Measurements from ENCODE around the gene NAA15. TPM values are rescaled to one million over a fixed set of nuclear protein-coding genes. Genes with fewer than 3 reads are reported as not detected.
A peak's percentile ranks its signal among the peaks of the same experiment; 100 is the strongest.

NAA15 gene
- polyA plus RNA-seq, 1 of the 3 experiments (the other 2 are of a cell fraction): 7.1 TPM

DNA sequence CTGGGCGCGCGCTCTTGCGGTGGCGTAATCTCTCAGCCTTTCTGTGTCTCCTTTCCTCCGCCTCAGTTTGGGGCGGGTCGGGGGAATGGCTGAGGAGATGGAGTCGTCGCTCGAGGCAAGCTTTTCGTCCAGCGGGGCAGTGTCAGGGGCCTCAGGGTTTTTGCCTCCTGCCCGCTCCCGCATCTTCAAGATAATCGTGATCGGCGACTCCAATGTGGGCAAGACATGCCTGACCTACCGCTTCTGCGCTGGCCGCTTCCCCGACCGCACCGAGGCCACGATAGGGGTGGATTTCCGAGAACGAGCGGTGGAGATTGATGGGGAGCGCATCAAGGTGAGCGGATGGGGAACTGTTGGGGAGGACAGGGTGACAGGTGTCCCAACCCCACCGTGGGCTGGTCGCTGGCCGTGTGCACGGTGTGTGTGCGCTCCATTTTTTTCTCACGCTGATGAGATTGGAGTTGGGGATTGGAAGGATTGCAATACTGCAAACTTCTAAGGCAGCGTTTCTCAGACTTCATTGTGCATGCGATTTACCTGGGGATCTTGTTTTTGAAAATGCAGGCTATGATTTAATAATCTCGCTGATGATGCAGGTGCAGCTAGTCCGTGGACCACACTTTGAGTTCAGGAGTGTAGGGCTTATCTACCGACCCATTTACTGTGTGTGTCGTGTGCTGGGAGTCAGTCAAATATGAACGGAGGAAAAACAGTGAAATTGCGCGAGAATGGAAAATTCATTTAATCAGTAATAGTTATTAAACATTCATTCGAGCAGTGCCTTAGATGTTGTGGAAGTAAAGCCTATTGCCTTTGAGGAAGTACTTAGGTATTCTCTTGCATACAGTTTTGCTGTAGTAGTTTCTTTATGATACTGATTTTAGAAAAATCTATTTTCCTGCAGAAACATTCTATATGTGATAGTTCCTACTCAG, 153.1 kb downstream of the NAA15 start, which contains the start of gene RAB33B:
Gene RAB33B (plus strand): TSS at position 11 of the 935 bp plus-strand sequence. CDS start 75 bp downstream, at position 86.
- H3K4me3 ChIP-seq (ENCODE audit: low read depth in 2 of 2, low read length in 1 of 2): peak within 1 kb of the TSS; percentile 99 to 100
- under 1% methylated on average over 30 of the region's 46 CpGs for WGBS (ENCODE audit: low lambda C conversion rate)
- peak within 1 kb of the TSS; percentile 84 for H2AFZ ChIP-seq (ENCODE audit: low read depth)

DNA sequence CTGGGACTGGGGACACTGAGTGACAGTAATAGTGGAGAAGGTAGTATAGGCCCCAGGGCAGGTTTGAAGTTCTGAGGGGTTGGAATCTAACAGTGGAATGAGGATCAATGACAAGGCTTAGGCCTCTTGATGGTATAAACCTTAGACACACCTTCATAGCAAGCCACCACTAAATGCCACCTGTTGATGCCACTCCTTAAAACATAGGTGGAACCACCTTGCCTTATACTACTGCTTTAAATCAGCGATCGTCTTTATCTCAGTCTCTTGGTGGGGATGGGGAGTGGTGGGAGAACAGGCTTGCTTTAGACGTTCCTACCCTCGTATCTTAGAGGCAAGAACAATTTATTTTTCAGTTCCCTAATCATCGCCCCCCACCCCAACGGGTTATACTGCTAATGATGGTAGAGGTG, 153.8 kb downstream of the NAA15 start:
- Histone ChIP-seq H4K20me1 (ENCODE audit: insufficient read depth) (peaks cover 38% of the 10 kb centered on the region), H3K27me3 (ENCODE audit: insufficient read depth) (no peaks in the 10 kb centered on the region), H3K27ac (ENCODE audit: low read depth in 2 of 2, low read length in 1 of 2) (0 out of 4 replicates have a peak overlapping the region, but pooled peaks of 1 of the 2 experiments have one; percentile 88), H3K9me3 (no peaks in the 10 kb centered on the region), H3K9me2 (no peaks in the 10 kb centered on the region), H3K9ac (peak overlapping the region; percentile 75), H3K4me2 (peak overlapping the region; percentile 76), H2AFZ (ENCODE audit: low read depth) (no peak overlapping the region), H3F3A (replicated peaks; ENCODE audit: insufficient read depth) (peaks cover 24% of the 10 kb centered on the region), H3K79me2 (ENCODE audit: insufficient read depth) (peaks cover 77% of the 10 kb centered on the region), H3K36me3 (replicated peaks in 1 of 2; ENCODE audit: control insufficient read depth in 1 of 2, insufficient read depth in 2 of 2, low read length in 1 of 2) (peaks cover 0 to 3% of the 10 kb centered on the region in 2 experiments), H3K4me1 (ENCODE audit: control insufficient read depth in 1 of 2, insufficient read depth in 2 of 2, low read depth in 1 of 2, low read length in 1 of 2) (peaks cover 17 to 24% of the 10 kb centered on the region in 2 experiments; a peak in 3 of 4 replicates), H3K4me3 (ENCODE audit: low read depth in 2 of 2, low read length in 1 of 2) (peak overlapping the region; percentile 99 to 100)
- ChIA-PET POLR2A (no interaction called here), CTCF (interaction anchor here (0.8 kb wide), 1 partner anchor 43 kb away, joined by 3 read pairs; no protein-coding TSS in a partner anchor)
- no peak for DNase-seq
- WGBS (ENCODE audit: low lambda C conversion rate): 87% methylated on average over 6 of the region's 6 CpGs
- TF ChIP-seq MXI1 (IDR thresholded peaks at IDR 0.05; ENCODE audit: low read depth, low read length) (no peak), POLR2AphosphoS5 (IDR thresholded peaks at IDR 0.05; ENCODE audit: low read depth, low read length) (no peak), GABPA (IDR thresholded peaks at IDR 0.05; ENCODE audit: low read depth) (no peak), TCF12 (IDR thresholded peaks at IDR 0.05) (no peak), FOSL2 (IDR thresholded peaks at IDR 0.05; ENCODE audit: borderline replicate concordance, low read depth) (no peak), SIN3A (IDR thresholded peaks at IDR 0.05; ENCODE audit: borderline replicate concordance, low read depth, low read length) (no peak), EZH2phosphoT487 (IDR thresholded peaks at IDR 0.05; ENCODE audit: borderline replicate concordance, low read depth) (no peak), TEAD4 (IDR thresholded peaks at IDR 0.05; ENCODE audit: borderline replicate concordance, insufficient read depth) (no peak), NRF1 (IDR thresholded peaks at IDR 0.05; ENCODE audit: low read depth, low read length) (no peak), RAD21 (IDR thresholded peaks at IDR 0.05; ENCODE audit: low read length) (no peak)
- TF ChIP-seq, protein P1, sequence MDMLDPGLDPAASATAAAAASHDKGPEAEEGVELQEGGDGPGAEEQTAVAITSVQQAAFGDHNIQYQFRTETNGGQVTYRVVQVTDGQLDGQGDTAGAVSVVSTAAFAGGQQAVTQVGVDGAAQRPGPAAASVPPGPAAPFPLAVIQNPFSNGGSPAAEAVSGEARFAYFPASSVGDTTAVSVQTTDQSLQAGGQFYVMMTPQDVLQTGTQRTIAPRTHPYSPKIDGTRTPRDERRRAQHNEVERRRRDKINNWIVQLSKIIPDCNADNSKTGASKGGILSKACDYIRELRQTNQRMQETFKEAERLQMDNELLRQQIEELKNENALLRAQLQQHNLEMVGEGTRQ (IDR thresholded peaks at IDR 0.05; ENCODE audit: borderline replicate concordance, low read depth, low read length): no peak
- TF ChIP-seq, protein P2, sequence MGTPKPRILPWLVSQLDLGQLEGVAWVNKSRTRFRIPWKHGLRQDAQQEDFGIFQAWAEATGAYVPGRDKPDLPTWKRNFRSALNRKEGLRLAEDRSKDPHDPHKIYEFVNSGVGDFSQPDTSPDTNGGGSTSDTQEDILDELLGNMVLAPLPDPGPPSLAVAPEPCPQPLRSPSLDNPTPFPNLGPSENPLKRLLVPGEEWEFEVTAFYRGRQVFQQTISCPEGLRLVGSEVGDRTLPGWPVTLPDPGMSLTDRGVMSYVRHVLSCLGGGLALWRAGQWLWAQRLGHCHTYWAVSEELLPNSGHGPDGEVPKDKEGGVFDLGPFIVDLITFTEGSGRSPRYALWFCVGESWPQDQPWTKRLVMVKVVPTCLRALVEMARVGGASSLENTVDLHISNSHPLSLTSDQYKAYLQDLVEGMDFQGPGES (IDR thresholded peaks at IDR 0.05; ENCODE audit: low read depth, low read length): no peak
- TF ChIP-seq, protein P3, sequence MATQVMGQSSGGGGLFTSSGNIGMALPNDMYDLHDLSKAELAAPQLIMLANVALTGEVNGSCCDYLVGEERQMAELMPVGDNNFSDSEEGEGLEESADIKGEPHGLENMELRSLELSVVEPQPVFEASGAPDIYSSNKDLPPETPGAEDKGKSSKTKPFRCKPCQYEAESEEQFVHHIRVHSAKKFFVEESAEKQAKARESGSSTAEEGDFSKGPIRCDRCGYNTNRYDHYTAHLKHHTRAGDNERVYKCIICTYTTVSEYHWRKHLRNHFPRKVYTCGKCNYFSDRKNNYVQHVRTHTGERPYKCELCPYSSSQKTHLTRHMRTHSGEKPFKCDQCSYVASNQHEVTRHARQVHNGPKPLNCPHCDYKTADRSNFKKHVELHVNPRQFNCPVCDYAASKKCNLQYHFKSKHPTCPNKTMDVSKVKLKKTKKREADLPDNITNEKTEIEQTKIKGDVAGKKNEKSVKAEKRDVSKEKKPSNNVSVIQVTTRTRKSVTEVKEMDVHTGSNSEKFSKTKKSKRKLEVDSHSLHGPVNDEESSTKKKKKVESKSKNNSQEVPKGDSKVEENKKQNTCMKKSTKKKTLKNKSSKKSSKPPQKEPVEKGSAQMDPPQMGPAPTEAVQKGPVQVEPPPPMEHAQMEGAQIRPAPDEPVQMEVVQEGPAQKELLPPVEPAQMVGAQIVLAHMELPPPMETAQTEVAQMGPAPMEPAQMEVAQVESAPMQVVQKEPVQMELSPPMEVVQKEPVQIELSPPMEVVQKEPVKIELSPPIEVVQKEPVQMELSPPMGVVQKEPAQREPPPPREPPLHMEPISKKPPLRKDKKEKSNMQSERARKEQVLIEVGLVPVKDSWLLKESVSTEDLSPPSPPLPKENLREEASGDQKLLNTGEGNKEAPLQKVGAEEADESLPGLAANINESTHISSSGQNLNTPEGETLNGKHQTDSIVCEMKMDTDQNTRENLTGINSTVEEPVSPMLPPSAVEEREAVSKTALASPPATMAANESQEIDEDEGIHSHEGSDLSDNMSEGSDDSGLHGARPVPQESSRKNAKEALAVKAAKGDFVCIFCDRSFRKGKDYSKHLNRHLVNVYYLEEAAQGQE (IDR thresholded peaks at IDR 0.05; ENCODE audit: low read depth, low read length): no peak
- TF ChIP-seq, protein P4, sequence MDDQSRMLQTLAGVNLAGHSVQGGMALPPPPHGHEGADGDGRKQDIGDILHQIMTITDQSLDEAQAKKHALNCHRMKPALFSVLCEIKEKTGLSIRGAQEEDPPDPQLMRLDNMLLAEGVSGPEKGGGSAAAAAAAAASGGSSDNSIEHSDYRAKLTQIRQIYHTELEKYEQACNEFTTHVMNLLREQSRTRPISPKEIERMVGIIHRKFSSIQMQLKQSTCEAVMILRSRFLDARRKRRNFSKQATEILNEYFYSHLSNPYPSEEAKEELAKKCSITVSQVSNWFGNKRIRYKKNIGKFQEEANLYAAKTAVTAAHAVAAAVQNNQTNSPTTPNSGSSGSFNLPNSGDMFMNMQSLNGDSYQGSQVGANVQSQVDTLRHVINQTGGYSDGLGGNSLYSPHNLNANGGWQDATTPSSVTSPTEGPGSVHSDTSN (IDR thresholded peaks at IDR 0.05): no peak

More for the DNA sequence above, 153.1 kb downstream of the NAA15 start, which contains the start of gene RAB33B:
- CTCF ChIA-PET: interaction anchor here (1.2 to 1.7 kb wide), 2 partner anchors 20 to 44 kb away, joined by 3 to 5 read pairs; no protein-coding TSS in a partner anchor
- H3K9me2 ChIP-seq: no peaks in the 10 kb centered on the region
- DNase-seq: no peak
- POLR2A ChIA-PET: interaction anchor here (0.5 to 1.6 kb wide), 3 partner anchors 23 to 173 kb away, joined by 3 to 11 read pairs (median 7); partner anchors contain the start of gene SETD7
- H3K9me3 ChIP-seq: no peaks in the 10 kb centered on the region
- peak within 1 kb of the TSS; percentile 76 for H3K4me2 ChIP-seq
- peaks cover 17 to 24% of the 10 kb centered on the region in 2 experiments; a peak in 3 of 4 replicates for H3K4me1 ChIP-seq (ENCODE audit: control insufficient read depth in 1 of 2, insufficient read depth in 2 of 2, low read depth in 1 of 2, low read length in 1 of 2)
- TF ChIP-seq SMC3 (IDR thresholded peaks at IDR 0.05; ENCODE audit: low read depth, low read length): 0 out of 2 replicates have a peak, but pooled peaks have one; percentile 1
- TF ChIP-seq, protein P5, sequence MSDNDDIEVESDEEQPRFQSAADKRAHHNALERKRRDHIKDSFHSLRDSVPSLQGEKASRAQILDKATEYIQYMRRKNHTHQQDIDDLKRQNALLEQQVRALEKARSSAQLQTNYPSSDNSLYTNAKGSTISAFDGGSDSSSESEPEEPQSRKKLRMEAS (IDR thresholded peaks at IDR 0.05; ENCODE audit: low read depth): peak; percentile 12; the same call in 1 of the 2 replicates
- peak; percentile 70; the same call in 1 of the 2 replicates for TF ChIP-seq TAF1 (IDR thresholded peaks at IDR 0.05; ENCODE audit: borderline replicate concordance, low read depth, low read length)
- 0 out of 2 replicates have a peak, but pooled peaks have one; percentile 12 for TF ChIP-seq GATA2 (CRISPR knock-in tag; IDR thresholded peaks at IDR 0.05)
- peak; percentile 50; the same call in 1 of the 2 replicates for TF ChIP-seq YY1 (IDR thresholded peaks at IDR 0.05; ENCODE audit: low read depth)
- TF ChIP-seq NRF1 (IDR thresholded peaks at IDR 0.05; ENCODE audit: low read depth, low read length): no peak
- H3K9ac ChIP-seq: peak within 1 kb of the TSS; percentile 75
- H3K36me3 ChIP-seq (replicated peaks in 1 of 2; ENCODE audit: control insufficient read depth in 1 of 2, insufficient read depth in 2 of 2, low read length in 1 of 2): peaks cover 0 to 8% of the 10 kb centered on the region in 2 experiments
- peaks cover 70% of the 10 kb centered on the region for H3K79me2 ChIP-seq (ENCODE audit: insufficient read depth)
- peak within 1 kb of the TSS; percentile 88 to 96 for H3K27ac ChIP-seq (ENCODE audit: low read depth in 2 of 2, low read length in 1 of 2)
- peaks cover 24% of the 10 kb centered on the region for H3F3A ChIP-seq (replicated peaks; ENCODE audit: insufficient read depth)
- peaks cover 34% of the 10 kb centered on the region for H4K20me1 ChIP-seq (ENCODE audit: insufficient read depth)
- no peaks in the 10 kb centered on the region for H3K27me3 ChIP-seq (ENCODE audit: insufficient read depth)

All from SK-N-SH (cell line).